ENCODE measurements around the gene RNF217. TPM values are rescaled to one million over a fixed set of nuclear protein-coding genes. Genes with fewer than 3 reads are reported as not detected.
A peak's percentile ranks its signal among the peaks of the same experiment; 100 is the strongest.

RNF217 gene
- total RNA-seq, 1 experiment from 2014 or later: 12.2 TPM

- TF ChIP-seq ATF6 (CRISPR knock-in tag; IDR thresholded peaks at IDR 0.05): no peak
- TF ChIP-seq, protein P1, sequence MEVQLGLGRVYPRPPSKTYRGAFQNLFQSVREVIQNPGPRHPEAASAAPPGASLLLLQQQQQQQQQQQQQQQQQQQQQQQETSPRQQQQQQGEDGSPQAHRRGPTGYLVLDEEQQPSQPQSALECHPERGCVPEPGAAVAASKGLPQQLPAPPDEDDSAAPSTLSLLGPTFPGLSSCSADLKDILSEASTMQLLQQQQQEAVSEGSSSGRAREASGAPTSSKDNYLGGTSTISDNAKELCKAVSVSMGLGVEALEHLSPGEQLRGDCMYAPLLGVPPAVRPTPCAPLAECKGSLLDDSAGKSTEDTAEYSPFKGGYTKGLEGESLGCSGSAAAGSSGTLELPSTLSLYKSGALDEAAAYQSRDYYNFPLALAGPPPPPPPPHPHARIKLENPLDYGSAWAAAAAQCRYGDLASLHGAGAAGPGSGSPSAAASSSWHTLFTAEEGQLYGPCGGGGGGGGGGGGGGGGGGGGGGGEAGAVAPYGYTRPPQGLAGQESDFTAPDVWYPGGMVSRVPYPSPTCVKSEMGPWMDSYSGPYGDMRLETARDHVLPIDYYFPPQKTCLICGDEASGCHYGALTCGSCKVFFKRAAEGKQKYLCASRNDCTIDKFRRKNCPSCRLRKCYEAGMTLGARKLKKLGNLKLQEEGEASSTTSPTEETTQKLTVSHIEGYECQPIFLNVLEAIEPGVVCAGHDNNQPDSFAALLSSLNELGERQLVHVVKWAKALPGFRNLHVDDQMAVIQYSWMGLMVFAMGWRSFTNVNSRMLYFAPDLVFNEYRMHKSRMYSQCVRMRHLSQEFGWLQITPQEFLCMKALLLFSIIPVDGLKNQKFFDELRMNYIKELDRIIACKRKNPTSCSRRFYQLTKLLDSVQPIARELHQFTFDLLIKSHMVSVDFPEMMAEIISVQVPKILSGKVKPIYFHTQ (CRISPR knock-in tag; IDR thresholded peaks at IDR 0.05): no peak
- TF ChIP-seq KAT7 (CRISPR knock-in tag; IDR thresholded peaks at IDR 0.05; ENCODE audit: borderline replicate concordance): no peak
These were observed 113.7 kb downstream of the RNF217 start (continued) for GRCh38 chr6:125075741-125076481.

DNA sequence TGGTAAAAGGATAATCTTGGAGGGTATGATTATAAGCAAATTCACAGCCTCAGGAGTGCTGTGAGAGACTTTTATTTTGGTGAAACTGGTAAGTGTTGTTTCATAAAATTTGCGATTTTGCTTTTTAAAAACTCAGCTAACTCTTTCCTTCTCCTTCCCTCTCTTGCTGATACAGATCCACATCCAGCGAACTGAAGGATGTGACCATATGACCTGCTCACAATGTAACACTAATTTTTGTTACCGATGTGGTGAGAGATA is 114.2 kb downstream of the RNF217 start:
- Mint-ChIP-seq H3K36me3 (no peaks in the 10 kb centered on the region), H3K27ac (peak overlapping the region; percentile 89; the same call in 1 of the 2 replicates), H3K9me3 (no peaks in the 10 kb centered on the region), H3K4me3 (no peak overlapping the region), H3K27me3 (ENCODE audit: low read depth) (no peaks in the 10 kb centered on the region), H3K4me1 (peaks cover 12% of the 10 kb centered on the region)
- CTCF ChIA-PET: no interaction called here
- POLR2A ChIA-PET: no interaction called here
- no peak for ATAC-seq
- no peak for DNase-seq (ENCODE audit: low spot score)
- TF ChIP-seq ZNF671 (CRISPR knock-in tag; IDR thresholded peaks at IDR 0.05): no peak
- TF ChIP-seq, protein P2, sequence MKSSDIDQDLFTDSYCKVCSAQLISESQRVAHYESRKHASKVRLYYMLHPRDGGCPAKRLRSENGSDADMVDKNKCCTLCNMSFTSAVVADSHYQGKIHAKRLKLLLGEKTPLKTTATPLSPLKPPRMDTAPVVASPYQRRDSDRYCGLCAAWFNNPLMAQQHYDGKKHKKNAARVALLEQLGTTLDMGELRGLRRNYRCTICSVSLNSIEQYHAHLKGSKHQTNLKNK (CRISPR knock-in tag; IDR thresholded peaks at IDR 0.05): no peak
- TF ChIP-seq, protein P3, sequence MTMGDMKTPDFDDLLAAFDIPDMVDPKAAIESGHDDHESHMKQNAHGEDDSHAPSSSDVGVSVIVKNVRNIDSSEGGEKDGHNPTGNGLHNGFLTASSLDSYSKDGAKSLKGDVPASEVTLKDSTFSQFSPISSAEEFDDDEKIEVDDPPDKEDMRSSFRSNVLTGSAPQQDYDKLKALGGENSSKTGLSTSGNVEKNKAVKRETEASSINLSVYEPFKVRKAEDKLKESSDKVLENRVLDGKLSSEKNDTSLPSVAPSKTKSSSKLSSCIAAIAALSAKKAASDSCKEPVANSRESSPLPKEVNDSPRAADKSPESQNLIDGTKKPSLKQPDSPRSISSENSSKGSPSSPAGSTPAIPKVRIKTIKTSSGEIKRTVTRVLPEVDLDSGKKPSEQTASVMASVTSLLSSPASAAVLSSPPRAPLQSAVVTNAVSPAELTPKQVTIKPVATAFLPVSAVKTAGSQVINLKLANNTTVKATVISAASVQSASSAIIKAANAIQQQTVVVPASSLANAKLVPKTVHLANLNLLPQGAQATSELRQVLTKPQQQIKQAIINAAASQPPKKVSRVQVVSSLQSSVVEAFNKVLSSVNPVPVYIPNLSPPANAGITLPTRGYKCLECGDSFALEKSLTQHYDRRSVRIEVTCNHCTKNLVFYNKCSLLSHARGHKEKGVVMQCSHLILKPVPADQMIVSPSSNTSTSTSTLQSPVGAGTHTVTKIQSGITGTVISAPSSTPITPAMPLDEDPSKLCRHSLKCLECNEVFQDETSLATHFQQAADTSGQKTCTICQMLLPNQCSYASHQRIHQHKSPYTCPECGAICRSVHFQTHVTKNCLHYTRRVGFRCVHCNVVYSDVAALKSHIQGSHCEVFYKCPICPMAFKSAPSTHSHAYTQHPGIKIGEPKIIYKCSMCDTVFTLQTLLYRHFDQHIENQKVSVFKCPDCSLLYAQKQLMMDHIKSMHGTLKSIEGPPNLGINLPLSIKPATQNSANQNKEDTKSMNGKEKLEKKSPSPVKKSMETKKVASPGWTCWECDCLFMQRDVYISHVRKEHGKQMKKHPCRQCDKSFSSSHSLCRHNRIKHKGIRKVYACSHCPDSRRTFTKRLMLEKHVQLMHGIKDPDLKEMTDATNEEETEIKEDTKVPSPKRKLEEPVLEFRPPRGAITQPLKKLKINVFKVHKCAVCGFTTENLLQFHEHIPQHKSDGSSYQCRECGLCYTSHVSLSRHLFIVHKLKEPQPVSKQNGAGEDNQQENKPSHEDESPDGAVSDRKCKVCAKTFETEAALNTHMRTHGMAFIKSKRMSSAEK (CRISPR knock-in tag; IDR thresholded peaks at IDR 0.05; ENCODE audit: borderline replicate concordance): no peak
- no peak for TF ChIP-seq E2F5 (CRISPR knock-in tag; IDR thresholded peaks at IDR 0.05)
- no peak for TF ChIP-seq ELF4 (CRISPR knock-in tag; IDR thresholded peaks at IDR 0.05; ENCODE audit: low read depth)
- TF ChIP-seq JUN (CRISPR knock-in tag; IDR thresholded peaks at IDR 0.05): no peak
- TF ChIP-seq PRDM15 (CRISPR knock-in tag; IDR thresholded peaks at IDR 0.05): no peak
- TF ChIP-seq TEAD4 (CRISPR knock-in tag; IDR thresholded peaks at IDR 0.05): no peak
- TF ChIP-seq E2F1 (CRISPR knock-in tag; IDR thresholded peaks at IDR 0.05): no peak
- TF ChIP-seq ZNF263 (CRISPR knock-in tag; IDR thresholded peaks at IDR 0.05; ENCODE audit: low read depth): no peak
- TF ChIP-seq ZNF121 (CRISPR knock-in tag; IDR thresholded peaks at IDR 0.05): no peak
- no peak for TF ChIP-seq IRF1 (CRISPR knock-in tag; IDR thresholded peaks at IDR 0.05)
- no peak for TF ChIP-seq ZNF423 (CRISPR knock-in tag; IDR thresholded peaks at IDR 0.05)
- no peak for TF ChIP-seq ZNF416 (CRISPR knock-in tag; IDR thresholded peaks at IDR 0.05)

All from WTC11 (cell line).